Psoas muscle (tissue), 8 donors: ENCODE data around the gene ADAM23. TPM values are rescaled to one million over a fixed set of nuclear protein-coding genes. Genes with fewer than 3 reads are reported as not detected.

Source experiments
- ATAC-seq, 4 donors: fragments of 200-7000 bp; cut with Tn5 transposase; one replicate each; pipeline ENCODE4 v1.9.1; 2020; ENCODE audit warnings: moderate library complexity in 3 of 4, mild to moderate bottlenecking in 2 of 4
- DNase-seq, 2 donors: peaks; one replicate each; pipeline ENCODE4 v3.0.0-alpha.2; 2020
- H3K27ac ChIP-seq: fragments of 200-600 bp; one replicate; pipeline ENCODE4 v1.8.0; 2022
- H3K27me3 ChIP-seq, 3 donors: fragments of 200-600 bp in 1 of 3; one replicate each; pipeline versions ENCODE4 v1.6.1 to v1.8.0; 2013 to 2022; ENCODE audit warnings: low read length in 2 of 3, mild to moderate bottlenecking in 2 of 3, moderate library complexity in 1 of 3; ENCODE audit not compliant: insufficient read depth in 3 of 3
- H3K36me3 ChIP-seq, 2 donors: fragments of 200-600 bp in 1 of 2; one replicate each; pipeline versions ENCODE4 v1.6.1 to v1.8.0; 2013 to 2022; ENCODE audit warnings: low read depth in 1 of 2, mild to moderate bottlenecking in 1 of 2, moderate library complexity in 1 of 2; ENCODE audit not compliant: insufficient read depth in 1 of 2
- H3K4me1 ChIP-seq: fragments of 200-600 bp; one replicate; pipeline ENCODE4 v1.8.0; 2022
- H3K4me3 ChIP-seq: fragments of 200-600 bp; one replicate; pipeline ENCODE4 v1.8.0; 2022; ENCODE audit warnings: mild to moderate bottlenecking
- H3K9me3 ChIP-seq: fragments of 200-600 bp; one replicate; pipeline ENCODE4 v1.8.0; 2022
- CTCF ChIP-seq: fragments of 200-600 bp; IDR thresholded peaks from one replicate; pipeline ENCODE4 v1.8.0; 2022; ENCODE audit warnings: antibody characterized with exemption
- WGBS, 3 donors: extraction: QIAGEN DNeasy Blood & Tissue Kit; methylation state at CpG; one replicate each; pipeline versions ENCODE4 v1.1.6 to v1.1.7; 2013; 5-methylcytosine and 5-hydroxymethylcytosine counted together
- intact Hi-C, 2 donors: fragments of 100-400 bp; cut with DNase I; formaldehyde crosslinking; loops; one replicate each; pipeline versions ENCODE4 v1.11.0 to v1.14.2; 2022
- polyA plus RNA-seq, 3 donors: library from polyadenylated mRNA; stranded (reverse); fragments of 200-250 nt; gene quantifications; one replicate each; pipeline ENCODE4 v1.2.3, GENCODE V29; 2013
- total RNA-seq, 4 donors: library from RNA; stranded (reverse); fragmentation: NEBNext Ultra II Directional in 2 of 4; extraction: Animal tissue kit (Norgen Biotek cat#: 25700) in 2 of 4; gene quantifications; one replicate each; pipeline versions ENCODE4 v1.2.1 to v1.2.4, GENCODE V29; 2021 to 2023
- donor health status: healthy with polysubstance abuse.
- donor health status: DM: no; HTN: no; CAD: no; lungs with moderate emphysema.
- donor health status: Bipolar disorder and iron deficiency.
- donor health status: healthy.
- donor health status: DM: yes; HTN: yes; CAD: no.
- donor health status: DM: no; HTN: no; CAD: no.
- donor health status: DM: no; HTN: no; CAD: no.
- donor health status: DM: yes; HTN: yes; CAD: no.

The ADAM23 gene
- total and polyA plus RNA-seq, 7 donors, result 0.42 to 9.2 (median 6.0) TPM

GRCh38 chr2:206563374-206563773 is 120.0 kb downstream of the ADAM23 start:
- TF ChIP-seq CTCF, result no peak
- H3K27me3 ChIP-seq, result no peaks in the 10 kb centered on the region
- peaks cover 4% of the 10 kb centered on the region for H3K4me1 ChIP-seq
- WGBS, 3 donors, result 79 to 86% (median 85%) methylated on average over 2 of the region's 2 CpGs
- H3K36me3 ChIP-seq, result peaks cover 0 to 4% of the 10 kb centered on the region in 2 donors
- intact Hi-C loops, result loop anchor here in 1 of 2 donors (5.0 kb wide), 1 partner anchor 171 kb away; no protein-coding TSS in a partner anchor
- ATAC-seq, result no peak
- H3K27ac ChIP-seq, result no peak overlapping the region
- no peak overlapping the region for H3K4me3 ChIP-seq
- no peaks in the 10 kb centered on the region for H3K9me3 ChIP-seq
- no peak for DNase-seq

GRCh38 chr2:206565666-206566065 is 122.3 kb downstream of the ADAM23 start:
- Histone ChIP-seq H3K9me3 (no peaks in the 10 kb centered on the region), H3K27me3 (no peaks in the 10 kb centered on the region), H3K27ac (no peak overlapping the region), H3K36me3 (peaks cover 0 to 4% of the 10 kb centered on the region in 2 donors), H3K4me3 (no peak overlapping the region), H3K4me1 (peaks cover 4% of the 10 kb centered on the region)
- ATAC-seq (peak in 1 of 4 donors; percentile 53), DNase-seq (no peak)
- no peak for TF ChIP-seq CTCF
- intact Hi-C loops, result no loop called here
- WGBS, 3 donors, result 39 to 49% (median 41%) methylated on average over 4 of the region's 4 CpGs

GRCh38 chr2:206569470-206569869 is 126.1 kb downstream of the ADAM23 start:
- Histone ChIP-seq H3K27ac (no peak overlapping the region), H3K4me3 (no peak overlapping the region), H3K27me3 (no peaks in the 10 kb centered on the region), H3K9me3 (no peaks in the 10 kb centered on the region), H3K36me3 (peaks cover 0 to 4% of the 10 kb centered on the region in 2 donors), H3K4me1 (peaks cover 4% of the 10 kb centered on the region)
- no peak for TF ChIP-seq CTCF
- WGBS, 3 donors, result 89 to 98% (median 91%) methylated on average over 3 of the region's 3 CpGs
- DNase-seq, result no peak
- intact Hi-C loops, result no loop called here
- ATAC-seq, result no peak

GRCh38 chr2:206570199-206570598 is 126.9 kb downstream of the ADAM23 start:
- H3K9me3 ChIP-seq, result no peaks in the 10 kb centered on the region
- no peak for ATAC-seq
- peaks cover 4% of the 10 kb centered on the region for H3K4me1 ChIP-seq
- DNase-seq, result no peak
- no peak overlapping the region for H3K4me3 ChIP-seq
- peaks cover 0 to 4% of the 10 kb centered on the region in 2 donors for H3K36me3 ChIP-seq
- H3K27ac ChIP-seq, result no peak overlapping the region
- no peak for TF ChIP-seq CTCF
- no peaks in the 10 kb centered on the region for H3K27me3 ChIP-seq
- intact Hi-C loops, result no loop called here

- no peaks in the 10 kb centered on the region for H3K4me1 ChIP-seq
- intact Hi-C loops, result no loop called here
- DNase-seq (no peak), ATAC-seq (no peak)
- no peak overlapping the region for H3K27ac ChIP-seq
- WGBS, 3 donors, result 91 to 98% (median 97%) methylated on average over 3 of the region's 3 CpGs
- H3K27me3 ChIP-seq, result no peaks in the 10 kb centered on the region
- peaks cover 0 to 4% of the 10 kb centered on the region in 2 donors for H3K36me3 ChIP-seq
- no peak for TF ChIP-seq CTCF
- no peaks in the 10 kb centered on the region for H3K9me3 ChIP-seq
- H3K4me3 ChIP-seq, result no peak overlapping the region
These were observed 129.4 kb downstream of the ADAM23 start for GRCh38 chr2:206572725-206573124.
